Stimulated activated CD4-positive, alpha-beta T cell treated with anti-CD3 and anti-CD28 coated beads, Interleukin-2, amount 100 ng/mL, for 4 hours (primary cell): Measurements from ENCODE around the gene CYP2W1.

Source experiments
- DNase-seq: peaks from one replicate; pipeline ENCODE4 v3.0.0-alpha.2; 2020; ENCODE audit warnings: low read depth

Gene CYP2W1

DNA sequence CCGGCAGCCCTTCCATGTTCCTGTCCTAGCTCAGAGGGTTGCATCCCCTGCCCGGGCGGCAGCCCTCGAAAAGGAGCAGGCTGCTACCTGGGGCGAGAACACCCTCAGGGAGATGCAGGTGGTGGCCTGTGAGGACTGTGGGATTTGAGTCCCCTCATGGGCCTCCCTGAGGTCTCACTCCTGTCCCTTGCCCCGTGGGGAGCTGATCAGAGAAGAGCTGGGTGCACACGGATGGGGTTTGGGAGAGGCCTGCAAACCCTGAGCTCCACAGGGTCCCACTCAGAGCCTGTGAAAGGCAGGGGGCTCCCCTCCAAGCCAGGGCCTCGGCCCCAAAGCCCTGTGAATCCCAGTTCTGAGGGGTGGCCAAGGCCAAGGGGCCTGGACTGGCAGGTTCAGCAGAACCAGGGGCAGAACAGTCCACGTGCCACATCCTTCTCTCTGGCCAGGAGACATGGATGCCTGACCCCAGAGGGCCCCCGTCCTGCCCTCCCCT, 424 bp upstream of the CYP2W1 start:
- no peak for DNase-seq

DNA sequence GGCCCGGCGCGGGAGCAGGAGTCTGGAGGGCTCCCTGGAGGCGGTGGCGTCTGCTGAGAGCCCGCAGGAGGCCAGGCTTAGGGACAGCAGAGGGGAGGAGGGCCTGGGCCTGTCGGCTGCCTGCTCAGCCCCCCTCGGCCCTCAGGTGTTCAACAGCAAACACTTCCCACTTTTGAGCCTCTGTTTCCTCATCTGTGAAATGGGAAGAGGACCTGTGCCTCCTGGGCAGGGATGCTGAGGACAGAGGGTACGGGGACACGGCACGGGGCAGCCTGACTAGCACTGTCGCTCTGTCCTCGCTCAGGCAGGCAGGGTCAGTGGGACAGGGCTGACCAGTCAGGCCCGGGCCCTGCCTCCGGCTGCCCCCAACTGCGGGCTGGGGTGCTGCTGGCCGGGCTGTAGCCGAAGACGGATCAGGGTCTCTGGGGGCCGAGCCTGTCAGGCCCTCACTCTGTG, 663 bp downstream of the CYP2W1 start:
- DNase-seq, result no peak

DNA sequence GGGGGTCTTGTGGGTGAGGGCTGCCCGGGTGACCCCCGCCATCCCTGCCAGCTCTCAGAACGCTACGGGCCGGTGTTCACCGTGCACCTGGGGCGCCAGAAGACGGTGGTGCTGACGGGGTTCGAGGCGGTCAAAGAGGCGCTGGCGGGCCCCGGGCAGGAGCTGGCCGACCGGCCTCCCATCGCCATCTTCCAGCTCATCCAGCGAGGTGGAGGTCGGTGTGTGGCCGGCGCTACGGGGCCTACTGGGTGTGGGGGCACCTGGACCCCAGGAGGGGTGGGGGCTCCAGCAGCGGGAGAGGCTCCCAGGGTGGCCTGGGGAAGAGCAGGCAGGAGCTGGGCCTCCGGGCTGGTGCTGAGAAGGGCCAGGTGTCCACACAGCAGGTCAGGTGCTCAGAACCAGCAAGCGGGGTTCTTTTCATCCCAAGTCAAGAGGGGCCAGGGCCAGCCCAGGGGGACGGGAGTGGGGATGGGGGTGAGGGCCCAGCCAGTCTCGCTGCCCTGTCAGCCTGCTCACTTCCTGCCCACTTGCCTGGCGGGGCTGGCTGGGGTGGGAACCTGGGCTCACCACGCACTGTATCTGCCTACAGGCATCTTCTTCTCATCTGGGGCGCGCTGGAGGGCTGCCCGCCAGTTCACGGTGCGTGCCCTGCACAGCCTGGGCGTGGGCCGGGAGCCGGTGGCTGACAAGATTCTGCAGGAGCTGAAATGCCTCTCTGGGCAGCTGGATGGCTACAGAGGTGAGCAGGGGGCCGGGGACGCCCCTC, 1.6 kb downstream of the CYP2W1 start:
- DNase-seq, result no peak

DNA sequence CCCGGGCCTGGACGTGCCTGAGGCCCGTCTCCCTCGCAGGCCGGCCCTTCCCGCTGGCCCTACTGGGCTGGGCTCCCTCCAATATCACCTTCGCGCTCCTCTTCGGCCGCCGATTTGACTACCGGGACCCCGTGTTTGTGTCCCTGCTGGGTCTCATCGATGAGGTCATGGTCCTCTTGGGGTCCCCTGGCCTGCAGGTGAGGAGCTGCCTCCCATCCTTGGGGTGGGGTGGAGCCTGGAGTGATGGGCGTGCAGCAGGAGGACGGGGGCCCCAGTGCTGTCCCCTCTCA, 2.1 kb downstream of the CYP2W1 start:
- no peak for DNase-seq

DNA sequence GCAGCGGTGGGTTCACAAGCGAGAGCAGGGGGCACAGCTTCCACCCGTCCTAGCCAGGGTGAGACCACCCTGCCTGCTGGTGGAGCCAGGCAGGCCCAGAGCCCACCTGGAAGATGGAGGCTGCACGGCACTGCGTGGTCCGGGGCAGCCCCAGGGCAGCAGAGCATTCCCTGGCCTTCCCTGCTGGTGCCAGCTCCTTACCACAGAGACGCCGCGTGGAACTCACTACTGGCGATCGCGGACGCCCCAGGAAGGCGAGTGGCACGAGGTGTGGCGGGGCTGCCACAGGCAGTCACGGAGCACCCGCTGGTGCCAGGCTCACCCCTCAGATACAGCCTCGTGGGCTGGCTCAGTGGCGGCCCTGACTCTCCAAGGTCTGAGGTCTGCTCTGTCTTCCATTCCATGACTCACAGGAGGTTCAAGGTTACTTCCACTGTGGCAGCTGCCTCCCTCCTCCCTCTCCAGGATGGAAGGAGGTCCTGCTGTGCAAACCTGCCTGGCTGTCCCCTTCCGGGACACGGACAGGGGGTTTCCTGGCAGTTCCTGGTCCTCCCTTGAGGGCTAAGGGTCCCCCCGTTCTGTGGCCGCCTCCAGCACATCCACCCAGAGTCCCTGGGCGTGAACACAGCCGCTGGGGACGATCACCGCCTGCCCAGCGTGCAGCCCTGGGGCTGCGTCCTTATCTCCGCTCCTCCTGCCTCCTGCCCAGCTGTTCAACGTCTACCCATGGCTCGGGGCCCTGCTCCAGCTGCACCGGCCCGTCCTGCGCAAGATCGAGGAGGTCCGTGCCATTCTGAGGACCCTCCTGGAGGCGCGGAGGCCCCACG, 3.1 kb downstream of the CYP2W1 start:
- no peak for DNase-seq

DNA sequence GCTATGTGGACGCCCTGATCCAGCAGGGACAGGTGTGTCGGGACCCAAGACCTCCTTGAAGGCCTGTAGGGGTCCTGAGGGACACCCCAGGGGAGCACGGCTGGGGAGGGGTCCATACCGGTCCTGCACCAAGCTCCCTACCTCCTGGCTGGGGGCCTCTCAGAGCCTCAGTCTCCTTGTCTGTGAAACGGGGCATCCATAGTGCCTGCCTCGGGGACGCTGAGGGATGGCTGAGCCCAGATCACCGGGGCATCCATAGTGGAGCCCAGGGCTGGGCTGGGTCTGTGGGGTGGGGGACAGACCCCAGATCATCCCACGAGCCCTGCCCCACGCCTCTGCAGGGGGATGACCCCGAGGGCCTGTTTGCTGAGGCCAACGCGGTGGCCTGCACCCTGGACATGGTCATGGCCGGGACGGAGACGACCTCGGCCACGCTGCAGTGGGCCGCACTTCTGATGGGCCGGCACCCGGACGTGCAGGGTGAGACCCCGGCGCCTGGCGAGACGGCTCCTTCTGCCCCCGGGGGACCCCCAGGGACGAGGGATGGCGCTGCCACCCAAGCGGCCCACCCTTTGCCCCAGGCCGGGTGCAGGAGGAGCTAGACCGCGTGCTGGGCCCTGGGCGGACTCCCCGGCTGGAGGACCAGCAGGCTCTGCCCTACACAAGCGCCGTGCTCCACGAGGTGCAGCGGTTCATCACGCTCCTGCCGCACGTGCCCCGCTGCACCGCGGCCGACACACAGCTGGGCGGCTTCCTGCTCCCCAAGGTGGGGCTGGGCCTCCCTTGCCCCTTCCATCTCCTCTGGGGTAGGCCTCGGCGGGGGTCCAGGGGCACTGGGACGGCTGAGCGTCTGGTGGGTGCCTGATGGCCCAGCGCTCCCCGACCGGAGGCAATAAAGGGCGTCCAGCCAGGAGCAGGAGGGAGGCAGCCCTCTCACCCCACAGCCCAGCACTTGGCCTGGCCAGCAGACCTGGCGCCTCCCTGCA, 4.1 kb downstream of the CYP2W1 start:
- DNase-seq, result no peak

DNA sequence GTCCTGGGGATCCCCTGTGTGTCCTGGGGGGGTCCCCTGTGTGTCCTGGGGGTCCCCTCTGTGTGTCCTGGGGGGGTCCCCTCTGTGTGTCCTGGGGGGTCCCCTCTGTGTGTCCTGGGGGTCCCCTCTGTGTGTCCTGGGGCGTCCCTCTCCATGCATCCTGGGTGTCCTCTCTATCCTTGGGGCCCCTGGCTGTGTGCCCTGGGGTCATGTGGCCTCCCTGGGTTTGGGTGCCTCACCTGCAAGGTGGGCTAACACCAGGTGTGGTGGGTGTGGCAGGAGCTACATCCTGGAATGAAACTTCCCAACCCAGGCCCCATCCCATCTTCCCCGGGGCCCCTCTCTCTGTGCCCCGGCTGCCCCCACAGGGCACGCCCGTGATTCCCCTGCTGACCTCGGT, 4.9 kb downstream of the CYP2W1 start:
- DNase-seq, result no peak

DNA sequence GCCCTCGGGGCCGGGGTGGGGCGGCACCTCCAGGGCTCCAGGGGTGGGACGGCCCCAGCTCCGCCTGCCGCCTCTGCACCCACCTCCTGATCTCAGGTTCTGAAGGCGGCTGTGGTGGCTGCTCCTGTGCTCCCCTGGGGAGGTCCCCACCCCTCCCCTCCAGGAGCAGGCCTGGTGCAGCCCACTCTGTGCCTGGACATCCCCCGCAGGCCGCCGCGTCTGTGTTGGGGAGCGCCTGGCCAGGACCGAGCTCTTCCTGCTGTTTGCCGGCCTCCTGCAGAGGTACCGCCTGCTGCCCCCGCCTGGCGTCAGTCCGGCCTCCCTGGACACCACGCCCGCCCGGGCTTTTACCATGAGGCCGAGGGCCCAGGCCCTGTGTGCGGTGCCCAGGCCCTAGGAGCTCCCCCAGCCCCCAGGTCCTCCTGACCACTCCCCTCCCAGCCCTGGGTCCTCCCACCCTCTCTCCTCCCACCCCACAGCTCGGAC, 5.5 kb downstream of the CYP2W1 start:
- DNase-seq, result no peak

DNA sequence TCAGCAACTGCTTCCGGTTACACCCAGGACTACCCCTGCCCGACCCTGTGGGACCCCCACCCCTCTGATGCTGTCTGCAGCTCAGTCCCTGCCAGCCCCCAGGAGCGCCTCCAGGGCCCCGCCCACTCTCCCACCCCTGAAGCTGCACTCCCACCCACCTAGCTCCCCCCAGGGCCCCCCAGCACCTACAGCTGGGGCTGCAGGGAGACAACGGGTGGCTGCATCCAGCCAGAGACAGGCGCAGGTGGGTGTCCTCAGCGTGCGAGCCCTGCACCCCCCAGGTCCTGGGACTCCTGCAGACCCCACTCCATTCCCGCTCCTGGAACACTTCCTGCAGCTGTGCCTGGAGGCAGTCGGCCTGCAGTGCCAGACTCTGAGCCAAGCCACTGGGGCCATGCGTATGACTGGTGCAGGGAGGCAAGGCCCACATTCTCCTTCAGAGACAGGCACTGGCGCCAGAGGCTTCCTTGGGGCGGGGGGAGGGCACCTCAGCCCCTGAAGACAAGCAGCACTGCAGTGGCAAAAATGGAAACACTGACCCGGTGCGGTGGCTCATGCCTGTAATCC, 6.1 kb downstream of the CYP2W1 start:
- no peak for DNase-seq

DNA sequence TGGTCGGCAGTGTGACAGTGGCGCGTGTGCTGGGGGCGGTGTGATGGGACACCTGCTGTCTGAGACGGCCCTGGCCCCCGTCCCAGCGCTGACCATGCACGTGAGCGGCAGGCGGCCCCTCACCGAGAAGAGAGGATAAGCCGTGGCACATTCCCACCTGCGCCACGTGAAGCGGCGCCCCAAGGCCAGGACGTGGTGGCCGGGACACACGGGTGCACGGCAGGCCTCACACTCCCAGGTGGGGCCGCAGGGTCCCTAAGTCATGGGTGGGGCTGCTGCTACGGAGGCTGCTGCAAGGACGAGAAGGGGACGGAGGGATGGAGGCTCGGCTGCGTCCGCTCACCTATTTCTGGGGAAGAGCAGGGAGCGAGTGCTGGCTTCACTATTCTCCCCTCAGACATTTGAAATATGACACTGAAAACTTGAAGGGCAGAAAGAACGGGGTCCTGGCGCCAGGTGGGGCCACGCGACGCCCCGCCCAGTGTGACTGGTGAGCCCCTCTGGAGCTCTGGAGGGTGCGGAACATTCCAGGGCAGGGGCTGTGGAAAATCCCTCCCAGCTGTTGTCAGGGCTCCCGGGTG, 7.5 kb downstream of the CYP2W1 start:
- DNase-seq, result no peak

DNA sequence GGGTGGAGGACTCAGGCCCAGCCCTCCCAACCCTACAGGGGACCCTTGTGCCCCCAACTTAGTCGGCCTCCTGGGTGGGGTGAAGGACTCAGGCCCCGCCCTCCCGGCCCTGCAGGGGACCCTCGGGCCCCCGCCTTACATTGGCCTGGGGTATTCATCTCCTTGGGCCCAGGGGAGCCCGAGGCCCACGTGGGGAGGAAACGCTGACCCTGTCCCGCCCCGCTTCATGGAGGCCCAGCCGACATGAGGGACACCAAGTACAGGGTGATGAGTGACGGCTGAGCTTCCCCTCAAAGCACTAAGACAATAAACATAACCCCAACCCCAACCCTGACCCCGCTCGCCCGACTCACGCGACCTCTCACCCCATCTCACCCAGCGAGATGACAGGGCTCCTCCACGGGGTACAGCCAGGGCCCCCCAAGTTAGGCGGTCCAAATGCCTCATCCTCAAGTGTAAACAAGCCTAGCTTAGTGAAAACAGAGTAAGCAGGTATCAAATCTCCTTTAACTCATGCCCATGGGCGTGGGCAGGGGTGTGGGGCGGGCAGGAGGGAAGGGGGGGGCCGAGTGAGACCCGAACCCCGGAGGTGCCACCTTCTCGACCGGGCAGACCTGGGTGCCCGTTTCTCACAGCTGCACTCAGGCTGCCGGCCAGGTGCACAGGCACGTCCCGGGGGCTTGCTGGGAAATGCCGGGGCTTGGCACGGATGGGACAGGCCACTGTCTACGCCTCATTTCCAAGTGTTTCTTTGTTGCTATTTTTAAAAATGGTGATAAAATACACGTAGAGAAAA, 8.2 kb downstream of the CYP2W1 start:
- no peak for DNase-seq

DNA sequence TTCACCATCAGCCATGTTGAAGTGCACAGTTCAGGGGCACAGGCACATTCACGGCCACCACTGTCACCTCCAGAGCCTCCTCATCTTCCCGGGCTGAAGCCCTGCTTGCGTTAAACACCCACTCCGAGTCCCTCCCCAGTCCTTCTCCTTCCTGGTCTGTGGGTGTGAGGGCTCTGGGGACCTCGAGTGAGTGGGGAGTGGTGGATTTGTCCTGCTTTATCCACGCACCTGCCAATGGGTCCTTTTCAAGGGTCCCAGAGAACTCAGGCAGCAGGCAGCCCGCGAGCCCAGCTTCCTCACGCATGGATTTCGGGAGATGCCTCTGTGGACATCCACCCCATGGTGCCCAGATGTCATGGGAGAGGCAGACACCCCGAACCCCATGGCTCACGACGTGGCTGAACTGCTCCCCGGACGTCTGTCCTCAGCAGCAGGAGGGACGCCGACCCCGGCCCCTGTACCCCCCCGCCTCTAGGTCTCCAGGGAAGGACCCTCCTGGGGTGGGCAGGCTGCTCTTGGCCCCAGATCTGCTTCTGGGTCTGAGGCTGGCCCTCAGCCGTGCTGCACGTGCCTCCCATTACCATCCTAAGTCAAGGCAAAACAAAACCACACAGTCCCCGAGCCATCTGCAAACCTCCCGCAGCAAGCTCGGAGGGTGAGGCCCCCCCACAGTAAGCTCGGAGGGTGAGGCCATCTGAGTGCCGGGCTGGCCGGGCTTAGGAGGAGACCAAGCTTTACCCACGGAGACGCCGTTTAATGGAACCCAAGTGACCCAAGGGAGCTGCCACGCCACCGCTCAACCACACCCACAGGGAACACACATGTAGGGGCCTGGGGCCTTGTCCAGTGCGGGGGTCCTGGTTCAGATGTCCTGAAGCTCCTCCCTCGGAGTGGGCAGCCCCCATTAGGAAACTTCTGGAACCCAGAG, 9.0 kb downstream of the CYP2W1 start:
- DNase-seq, result no peak

DNA sequence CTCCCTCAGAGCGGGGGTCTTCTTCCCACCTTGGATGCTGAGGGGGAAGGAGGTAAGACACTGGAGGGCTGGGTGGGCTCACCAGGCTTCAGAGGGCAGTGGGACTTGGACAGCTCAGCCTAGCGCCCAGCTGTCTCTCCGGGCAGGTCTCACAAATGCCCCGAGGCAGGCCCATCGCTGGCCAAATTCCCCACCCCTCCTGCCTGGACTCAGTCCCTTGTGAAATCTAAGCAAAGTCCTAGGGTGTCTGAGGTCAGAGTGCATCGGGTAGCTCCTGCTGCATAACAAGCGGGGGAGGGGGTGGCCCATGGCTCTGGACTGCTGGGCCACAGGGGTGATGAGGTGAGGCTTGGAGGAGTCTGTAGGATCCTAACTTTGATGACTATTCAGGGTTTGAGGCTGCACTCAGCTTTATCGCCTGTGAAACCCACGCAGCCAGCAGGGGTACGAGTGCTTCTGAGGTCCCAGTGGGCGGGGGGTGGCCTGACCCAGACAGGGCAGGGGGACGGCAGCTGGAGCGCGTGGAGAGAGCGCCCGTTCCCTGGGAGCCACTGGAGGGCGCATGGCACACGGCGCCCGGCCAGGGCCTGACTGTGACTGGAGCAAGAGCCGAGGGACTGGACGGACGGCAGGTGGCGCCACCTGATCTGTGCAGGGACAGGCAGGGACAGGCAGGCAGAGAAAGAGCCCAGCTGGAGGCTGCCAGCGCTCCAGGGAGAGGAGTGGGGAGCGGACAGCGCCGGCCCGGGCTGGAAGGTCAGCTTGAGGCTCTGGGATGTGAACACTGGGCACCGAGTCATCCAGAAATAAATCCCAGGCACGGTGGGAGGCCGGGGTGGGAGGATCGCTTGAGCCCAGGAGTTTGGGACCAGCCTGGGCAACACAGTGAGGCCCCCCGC, 10.0 kb downstream of the CYP2W1 start:
- peak; percentile 93 for DNase-seq

DNA sequence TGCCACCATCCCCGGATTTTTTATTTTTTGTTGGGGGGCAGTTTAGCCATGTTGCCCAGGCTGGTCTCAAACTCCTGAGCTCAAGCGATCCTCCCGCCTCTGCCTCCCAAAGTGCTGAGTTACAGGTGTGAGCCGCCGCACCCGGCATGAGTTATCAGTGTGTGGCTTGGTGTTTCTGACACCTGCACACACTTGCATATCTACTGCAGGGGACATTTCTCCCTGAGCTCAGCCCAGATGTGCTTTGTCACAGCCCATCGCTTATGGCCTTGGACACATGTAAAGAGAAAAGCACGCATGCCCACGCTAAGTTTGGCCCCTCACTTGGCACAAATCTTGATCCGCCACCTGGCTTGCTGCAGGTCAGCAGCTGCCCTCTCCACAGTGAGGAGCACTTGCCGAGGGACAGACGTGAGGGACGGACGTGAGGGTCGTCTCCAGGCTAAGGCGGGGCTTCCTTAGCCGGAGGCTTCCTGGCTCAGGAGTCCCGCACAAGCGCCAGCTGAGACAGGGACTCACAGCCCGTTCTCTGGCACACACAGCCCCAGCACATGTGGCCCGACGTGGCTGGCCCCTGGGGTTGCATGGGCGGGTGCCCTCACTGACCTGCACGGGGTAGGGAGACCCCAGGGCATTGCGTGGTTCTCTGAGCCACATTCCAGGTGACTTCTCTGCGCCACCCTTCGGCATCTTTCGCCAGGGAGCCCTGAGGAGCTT, 11.8 kb downstream of the CYP2W1 start:
- DNase-seq, result no peak

DNA sequence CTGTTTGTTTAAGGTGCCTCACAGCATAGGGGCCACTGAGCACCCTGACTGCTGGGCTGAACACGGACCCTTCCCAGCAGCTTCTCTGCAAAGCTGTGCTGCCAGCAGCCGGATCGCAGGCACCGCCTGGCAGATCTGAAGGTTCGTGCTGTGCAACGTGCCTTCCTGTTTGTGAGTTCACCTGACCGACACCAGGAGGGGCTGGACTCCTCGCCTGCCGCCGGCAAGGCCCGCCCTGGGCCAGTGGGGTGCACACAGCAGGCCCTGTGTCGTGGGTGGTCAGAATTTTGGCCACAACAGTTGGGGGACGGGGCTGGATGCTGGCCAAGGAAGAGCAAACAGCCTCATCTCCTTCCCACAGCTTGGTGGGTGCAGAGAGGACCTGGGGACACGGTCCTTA, 12.6 kb downstream of the CYP2W1 start:
- no peak for DNase-seq

DNA sequence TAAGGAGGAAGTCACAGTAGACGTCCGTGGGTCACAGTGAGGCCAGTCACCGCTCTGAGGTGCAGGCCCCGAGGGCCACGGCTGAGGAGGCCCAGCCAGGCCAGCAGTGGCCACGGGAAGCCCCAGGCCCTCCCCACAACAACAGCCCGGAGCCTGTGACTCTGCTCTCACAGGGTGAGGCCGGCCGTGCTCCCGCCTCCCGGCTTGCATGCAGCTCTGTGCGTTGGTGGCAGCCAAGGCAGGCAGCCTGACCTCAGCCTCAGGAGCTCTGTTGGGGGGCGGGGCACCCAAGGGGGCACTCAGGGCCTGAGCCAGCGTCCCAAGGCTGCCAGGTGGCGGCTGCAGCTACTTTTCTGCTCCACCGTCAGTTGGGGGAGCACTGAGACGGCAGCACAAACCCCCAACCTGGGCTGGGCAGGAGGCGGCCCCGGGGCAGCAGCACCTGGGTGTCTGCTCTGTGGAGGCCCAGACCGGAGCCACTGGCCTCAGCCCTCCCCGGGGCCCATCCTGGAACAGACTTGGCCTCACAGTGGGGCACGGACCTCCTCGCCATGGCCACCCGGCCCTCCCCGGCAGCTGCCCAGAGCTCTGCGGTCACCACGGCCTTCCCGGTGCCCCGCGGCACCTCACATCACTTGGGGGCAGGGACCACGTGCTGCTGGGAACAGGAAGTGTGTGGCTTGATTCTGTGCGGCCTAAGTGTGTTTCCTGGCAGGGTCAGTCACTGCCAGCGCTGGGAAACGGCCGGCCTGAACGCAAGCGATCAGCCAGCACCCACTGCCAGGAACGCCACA, 13.3 kb downstream of the CYP2W1 start:
- DNase-seq, result no peak
